NCI-H526 (cell line): ENCODE data around the gene GALP.
"Not testable (repeated sequence)": the region's sequence is repeated elsewhere in the genome, so short reads cannot be mapped to it uniquely, and the experiment has no call there.

Source experiments
- DNase-seq, 2 experiments: peaks; one replicate each; lab custom pipeline; 2025; lab: John Stamatoyannopoulos, UW

Gene GALP

DNA sequence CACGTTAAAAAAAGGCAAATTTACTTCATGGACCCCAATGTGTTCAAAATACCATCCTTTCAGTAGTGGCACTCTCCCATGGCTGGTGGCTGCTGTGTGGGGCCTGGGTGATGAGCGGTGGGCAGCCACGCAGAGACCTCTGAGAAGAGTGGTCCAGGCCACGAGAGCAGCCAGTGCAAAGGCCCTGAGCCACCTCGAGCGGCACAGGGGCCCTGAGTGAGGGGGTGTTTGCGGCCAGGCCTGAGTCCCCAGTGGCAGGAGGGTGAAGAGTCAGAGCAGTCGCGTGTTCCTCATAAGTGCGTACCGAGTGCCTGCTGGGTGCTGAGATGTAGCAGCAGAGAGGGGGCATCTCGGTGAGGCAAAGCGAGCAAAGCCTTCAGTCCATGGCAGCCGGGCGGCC, 27.7 kb upstream of the GALP start:
- no peak for DNase-seq

DNA sequence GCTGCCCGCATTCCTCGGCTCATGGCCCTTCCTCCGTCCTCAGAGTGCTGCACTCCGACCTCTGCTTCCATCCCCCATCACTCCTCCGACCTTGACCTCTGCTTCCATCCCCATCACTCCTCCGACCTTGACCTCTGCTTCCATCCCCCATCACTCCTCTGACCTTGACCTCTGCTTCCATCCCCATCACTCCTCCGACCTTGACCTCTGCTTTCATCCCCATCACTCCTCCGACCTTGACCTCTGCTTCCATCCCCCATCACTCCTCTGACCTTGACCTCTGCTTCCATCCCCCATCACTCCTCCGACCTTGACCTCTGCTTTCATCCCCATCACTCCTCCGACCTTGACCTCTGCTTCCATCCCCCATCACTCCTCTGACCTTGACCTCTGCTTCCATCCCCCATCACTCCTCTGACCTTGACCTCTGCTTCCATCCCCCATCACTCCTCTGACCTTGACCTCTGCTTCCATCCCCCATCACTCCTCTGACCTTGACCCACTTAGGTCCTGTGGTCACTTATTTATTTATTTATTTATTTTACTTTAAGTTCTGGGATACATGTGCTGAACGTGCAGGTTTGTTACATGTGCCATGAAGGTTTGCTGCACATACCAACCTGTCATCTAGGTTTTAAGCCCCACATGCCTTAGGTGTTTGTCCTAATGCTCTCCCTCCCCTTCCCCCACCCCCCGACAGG, 26.7 kb upstream of the GALP start:
- not testable (repeated sequence) for DNase-seq

DNA sequence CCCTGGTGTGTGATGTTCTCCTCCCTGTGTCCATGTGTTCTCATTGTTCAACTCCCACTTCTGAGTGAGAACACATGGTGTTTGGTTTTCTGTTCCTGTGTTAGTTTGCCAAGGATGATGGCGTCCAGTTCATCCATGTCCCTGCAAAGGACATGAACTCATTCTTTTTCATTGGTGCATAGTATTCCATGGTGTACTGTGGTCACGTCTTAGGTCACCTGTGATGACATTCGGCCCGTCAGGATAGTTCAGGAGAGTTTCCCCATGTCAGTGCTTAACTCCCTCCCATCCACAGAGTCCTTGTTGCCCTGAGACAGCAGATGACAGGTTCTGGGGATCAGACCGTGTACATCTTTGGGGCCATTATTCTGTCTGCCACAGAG, 26.2 kb upstream of the GALP start:
- no peak for DNase-seq

DNA sequence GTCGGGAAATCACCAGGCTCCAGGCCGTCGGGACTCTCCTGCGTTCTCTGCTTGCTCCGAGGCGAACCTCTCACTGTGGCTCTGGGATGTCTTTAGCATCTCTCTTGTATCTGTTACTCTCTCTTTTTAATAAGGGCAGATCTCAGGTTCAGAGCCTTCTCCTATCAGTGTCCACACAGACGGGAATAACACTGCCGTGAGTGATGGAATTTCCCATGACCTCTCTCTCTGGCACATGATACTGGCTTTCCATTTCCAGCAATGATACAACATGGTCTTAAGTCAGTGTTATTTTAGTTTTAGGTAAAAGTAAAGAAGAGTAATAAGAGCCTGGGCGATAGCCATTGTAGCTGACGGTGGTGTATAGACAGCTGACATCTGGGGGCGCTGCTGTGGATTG, 25.4 kb upstream of the GALP start:
- DNase-seq, result no peak

DNA sequence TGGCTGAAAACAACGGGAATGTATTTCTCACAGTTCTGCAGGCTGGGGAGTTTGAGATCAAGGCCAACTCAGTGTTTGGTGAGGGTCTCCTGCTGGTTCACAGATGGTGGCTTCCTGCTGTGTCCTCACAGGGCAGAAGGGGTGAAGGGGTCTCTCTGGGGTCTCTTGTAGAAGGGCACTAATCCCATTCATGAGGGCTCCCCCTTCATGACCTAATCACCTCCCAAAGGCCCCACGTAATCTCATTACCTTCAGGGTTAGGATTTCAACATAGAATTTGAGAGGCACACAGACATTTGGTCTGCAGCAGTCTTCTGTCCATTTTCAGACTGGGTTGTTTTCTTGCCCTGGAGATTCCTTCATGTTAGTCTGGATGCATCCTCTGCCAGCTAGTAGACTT, 23.2 kb upstream of the GALP start:
- no peak for DNase-seq

DNA sequence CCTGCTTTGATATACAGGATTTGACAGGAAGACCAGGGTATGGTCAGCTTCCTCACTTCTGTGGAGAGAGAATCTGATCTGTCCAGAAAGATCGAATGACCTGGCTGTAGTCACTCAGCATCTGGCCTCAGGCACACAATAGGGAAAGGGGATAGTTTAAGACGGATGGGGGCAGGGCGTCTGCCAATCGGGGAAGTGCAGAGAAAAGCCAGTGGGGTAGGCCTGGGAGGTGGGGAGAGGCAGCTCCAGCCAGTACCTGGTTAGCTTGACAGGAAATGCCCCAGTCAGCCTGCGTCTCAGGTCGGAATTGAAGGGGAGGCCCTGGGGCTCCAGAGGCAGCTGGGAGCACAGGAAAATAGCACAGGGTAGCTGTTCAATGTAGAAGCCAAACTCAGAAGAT, 22.3 kb upstream of the GALP start:
- DNase-seq, result no peak

DNA sequence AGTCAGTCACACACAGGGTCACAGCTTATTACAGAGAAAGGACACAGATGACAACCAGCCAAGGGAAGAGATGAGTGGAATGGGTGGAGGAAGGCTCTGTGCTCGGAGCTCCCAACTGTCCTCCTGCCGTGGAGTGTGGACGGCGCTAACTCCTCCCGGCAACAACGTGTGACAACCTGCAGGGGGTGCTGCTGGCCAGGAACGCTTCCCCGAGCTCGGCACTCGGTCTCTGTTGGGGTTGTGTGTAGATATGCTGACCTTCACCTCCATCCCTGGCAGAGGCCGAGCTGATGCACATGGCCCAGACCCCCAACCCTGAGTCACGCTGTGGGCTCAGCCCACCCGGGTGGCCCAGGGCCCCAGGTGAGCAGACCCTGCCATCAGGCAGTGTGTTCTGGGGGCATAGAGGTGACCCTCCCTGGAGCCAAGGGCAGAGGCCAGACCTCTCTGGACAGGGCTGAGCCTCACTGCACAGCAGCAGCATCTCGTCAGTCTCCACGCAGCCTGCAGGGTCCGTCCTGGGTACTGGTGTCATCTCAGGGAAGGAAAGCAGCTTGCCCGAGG, 20.6 kb upstream of the GALP start:
- peak in 1 of 2 experiments; percentile 45 for DNase-seq

DNA sequence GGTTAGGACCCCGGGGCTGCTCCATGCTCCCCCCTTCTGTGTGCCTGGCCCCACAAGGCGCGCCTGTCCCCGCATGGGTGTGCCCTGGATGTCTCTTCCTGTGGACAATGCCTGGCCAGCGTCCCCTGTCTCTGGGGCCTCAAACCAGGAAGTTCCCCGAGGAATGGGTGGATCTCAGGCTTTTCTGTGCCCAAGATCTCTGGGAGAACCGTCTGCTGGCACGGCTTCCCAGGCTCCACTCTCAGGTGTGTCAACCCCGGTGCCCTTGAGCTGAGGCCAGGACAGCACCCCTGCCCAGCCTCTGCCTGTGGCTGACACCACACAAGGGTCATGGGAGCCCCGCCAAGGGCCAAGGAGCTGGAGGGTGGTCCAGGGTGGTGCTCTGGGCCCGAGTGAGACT, 19.0 kb upstream of the GALP start:
- no peak for DNase-seq

DNA sequence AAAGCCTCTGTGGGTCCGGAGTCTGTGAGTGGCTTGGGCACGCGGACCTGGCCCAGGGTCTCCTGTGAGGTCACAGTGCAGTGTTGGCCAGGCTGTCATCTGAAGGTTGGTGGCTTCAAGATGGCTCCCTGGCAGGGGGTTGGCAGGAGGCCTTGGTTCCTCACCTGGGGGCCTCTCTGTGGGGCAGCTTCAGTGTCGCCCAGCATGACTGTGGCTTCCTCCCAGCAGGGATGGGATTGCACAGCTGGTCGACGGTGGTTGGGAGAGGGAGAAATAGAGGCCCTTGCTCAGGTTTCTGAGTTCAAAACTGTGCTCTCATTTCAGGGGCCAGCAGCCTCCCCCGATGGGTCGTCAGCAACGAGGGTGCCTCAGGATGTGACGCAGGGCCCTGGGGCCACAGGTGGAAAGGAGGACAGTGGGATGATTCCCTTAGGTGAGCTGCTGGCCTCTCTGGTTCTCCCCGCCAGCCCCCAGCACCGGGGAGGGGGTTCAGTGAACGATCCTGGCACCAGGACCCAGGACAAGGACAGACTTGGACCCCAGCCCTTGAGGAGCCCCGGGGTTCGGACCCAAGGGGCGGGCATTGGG, 17.5 kb upstream of the GALP start:
- no peak for DNase-seq

DNA sequence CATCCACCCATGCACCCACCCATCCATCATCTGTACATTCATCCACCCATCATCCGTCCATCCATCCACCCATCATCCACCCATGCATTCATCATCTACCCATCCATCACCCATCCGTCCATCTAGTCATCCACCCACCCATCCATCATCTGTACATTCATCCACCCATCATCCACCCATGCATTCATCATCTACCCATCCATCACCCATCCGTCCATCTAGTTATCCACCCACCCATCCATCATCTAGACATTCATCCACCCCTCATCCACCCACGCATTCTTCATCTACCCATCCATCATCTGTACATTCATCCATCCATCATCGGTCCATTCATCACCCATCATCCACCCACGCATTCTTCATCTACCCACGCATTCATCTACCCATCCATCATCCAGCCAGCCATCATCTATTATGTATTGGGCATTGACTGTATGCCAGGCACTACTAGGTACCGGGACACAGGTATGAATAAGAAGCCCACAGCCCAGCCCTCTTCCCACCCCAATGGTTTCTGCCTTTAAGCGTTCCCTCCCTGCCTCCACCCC, 16.7 kb upstream of the GALP start:
- DNase-seq, result no peak

DNA sequence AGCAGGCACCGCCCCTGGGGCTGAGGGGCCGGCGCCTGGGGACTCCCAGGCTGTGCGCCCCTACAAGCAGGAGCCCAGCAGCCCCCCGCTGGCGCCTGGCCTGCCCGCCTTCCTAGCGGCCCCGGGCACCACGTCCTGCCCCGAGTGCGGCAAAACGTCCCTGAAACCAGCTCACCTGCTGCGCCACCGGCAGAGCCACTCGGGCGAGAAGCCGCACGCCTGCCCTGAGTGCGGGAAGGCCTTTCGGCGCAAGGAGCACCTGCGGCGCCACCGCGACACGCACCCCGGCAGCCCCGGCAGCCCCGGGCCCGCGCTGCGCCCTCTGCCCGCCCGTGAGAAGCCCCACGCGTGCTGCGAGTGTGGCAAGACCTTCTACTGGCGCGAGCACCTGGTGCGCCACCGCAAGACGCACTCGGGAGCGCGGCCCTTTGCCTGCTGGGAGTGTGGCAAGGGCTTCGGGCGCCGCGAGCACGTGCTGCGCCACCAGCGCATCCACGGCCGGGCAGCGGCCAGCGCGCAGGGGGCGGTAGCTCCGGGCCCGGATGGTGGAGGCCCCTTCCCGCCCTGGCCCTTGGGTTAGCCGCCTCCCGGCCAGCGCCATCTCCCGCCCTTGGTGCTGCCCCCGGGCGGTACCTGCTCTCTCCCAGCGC, 16.1 kb upstream of the GALP start:
- no peak for DNase-seq

DNA sequence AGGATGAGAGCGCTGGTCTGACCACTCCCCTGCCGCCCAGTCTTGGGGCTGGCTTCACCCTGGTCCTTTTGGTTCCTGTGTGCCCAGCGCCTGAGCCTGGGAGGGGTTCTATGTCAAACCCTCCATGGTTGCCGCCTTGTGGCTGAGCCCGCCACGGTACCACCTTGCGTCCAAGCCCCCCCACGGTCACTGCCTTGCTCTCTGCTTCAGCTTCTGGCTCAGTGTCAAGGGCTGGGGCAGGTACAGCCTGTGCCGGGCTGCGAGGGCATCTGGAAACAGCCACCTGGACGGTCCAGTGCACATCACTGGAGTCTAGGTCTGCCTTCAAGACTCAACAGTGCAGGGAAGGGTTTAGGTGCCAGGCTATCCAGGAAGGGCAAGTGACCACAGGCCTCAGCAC, 14.3 kb upstream of the GALP start:
- no peak for DNase-seq

DNA sequence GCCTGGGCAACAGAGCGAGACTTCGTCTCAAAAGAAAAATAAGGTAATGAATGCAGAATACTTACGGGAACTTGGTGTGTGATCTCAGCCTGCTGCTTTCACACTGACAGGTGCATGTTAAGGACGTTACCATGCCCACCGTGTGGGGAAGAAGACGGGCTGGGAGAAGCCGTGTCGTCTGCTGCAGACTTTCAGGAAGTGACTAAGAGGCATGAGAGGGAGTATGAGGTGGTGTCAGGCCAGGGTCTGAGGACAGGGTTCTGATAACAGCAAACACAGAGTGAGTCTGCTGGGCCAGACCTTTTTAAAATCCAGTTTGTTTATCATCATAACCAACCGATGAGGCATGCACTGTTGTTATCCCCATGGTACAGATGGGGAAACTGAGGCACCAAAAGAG, 13.6 kb upstream of the GALP start:
- DNase-seq, result no peak

DNA sequence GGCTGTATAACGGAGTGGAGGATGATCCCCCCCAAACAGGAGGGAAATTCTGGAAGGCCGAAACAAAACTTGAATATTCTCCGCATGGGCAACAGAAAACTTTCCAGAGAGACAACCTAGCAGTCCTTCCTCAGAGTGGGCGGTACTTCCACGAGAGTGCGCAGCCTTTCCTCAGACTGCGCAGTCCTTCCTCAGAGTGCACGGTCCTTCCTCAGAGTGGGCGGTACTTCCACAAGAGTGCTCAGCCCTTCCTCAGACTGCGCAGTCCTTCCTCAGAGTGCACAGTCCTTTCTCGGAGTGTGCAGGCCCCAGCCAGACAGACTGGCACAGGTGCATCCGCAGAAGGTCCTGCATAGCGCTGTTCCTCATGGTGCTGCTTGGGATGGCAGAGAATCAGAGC, 12.7 kb upstream of the GALP start:
- DNase-seq, result no peak

DNA sequence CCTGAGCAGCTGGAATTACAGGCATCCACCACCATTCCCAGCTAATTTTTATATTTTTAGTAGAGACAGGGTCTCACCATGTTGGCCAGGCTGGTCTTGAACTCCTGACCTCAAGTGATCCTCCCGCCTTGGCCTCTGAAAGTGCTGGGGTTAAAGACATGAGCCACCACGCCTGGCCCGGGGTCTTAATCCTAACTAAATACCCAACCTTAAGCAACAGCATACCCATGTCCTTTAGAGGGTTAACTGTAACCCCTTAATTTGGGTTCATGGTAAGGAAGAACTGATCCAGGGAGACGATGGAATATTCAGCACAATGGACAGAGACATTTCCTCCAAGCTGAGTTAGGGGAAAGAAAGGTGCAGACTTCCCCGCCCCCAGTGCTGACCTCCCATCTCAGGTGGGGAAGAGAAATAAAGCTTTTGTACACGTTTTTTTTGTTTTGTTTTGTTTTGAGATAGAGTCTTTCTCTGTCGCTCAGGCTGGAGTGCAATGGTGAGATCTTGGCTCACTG, 8.7 kb upstream of the GALP start:
- DNase-seq, result no peak

DNA sequence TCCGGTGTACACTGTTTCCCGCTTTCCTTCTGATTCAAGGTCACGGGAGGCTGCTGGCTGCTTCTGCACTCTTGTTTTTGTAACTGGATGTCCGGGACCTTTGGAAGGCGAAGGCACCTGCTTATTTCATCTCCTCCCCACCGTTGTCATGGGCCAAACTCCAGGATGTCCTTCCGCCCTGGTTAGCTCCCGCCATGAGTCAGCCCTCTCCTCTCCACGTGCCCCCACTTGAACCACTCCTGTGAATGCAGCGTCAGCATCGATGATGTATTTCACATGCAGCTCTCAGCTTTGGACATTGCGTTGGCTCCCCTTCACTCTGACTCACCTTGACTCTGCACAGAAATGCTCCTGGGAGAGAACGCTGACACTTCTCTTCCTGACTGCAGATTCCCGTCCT, 5.5 kb upstream of the GALP start:
- DNase-seq, result no peak

DNA sequence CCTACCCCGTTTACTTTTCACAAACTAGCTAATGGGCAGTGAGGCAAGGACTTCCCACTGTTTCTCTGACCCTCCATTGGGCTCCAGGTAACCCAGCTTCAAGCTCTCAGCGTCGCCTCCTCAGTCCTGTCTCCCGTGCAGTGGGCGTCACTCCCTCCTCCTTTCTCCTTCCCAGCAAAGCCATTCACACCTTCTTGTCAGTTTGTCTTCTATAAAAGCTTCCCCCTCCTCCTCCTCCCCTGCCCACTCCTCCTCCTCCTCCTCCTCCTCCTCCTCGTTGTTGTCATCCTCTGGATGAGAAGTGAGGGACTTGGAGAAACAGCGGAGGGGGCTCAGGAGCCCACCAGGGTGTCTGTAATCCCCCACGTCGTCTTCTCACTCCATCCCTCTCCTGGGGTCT, 1.7 kb upstream of the GALP start:
- no peak for DNase-seq

DNA sequence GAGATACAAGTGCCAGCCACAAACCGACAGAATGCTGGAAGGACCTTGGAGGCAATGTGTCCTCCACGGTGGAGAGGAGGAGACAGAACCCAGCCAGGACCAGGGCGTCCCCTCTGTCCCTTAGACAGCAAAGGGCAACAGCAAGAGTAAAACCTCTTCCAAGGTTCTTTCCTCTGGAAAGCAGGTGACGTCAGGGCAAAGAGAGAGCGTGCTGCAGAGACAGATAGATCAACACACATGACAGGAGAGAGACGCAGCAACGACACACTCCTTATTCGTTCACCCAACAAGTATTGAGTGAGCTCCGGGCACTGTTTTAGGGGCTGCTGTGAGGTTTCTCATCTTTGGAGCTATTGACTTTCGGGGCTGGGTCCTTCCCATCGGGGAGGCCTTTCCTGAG, 1.3 kb upstream of the GALP start:
- peak in 1 of 2 experiments; percentile 12 for DNase-seq

DNA sequence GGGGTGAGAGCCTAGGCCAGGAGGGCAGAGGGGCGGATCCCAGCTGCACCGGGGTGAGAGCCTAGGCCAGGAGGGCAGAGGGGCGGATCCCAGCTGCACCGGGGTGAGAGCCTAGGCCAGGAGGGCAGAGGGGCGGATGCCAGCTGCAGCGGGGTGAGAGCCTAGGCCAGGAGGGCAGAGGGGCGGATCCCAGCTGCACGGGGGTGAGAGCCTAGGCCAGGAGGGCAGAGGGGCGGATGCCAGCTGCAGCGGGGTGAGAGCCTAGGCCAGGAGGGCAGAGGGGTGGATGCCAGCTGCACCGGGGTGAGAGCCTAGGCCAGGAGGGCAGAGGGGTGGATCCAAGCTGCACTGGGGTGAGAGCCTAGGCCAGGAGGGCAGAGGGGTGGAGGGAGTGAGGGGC, 502 bp downstream of the GALP start:
- not testable (repeated sequence) for DNase-seq

DNA sequence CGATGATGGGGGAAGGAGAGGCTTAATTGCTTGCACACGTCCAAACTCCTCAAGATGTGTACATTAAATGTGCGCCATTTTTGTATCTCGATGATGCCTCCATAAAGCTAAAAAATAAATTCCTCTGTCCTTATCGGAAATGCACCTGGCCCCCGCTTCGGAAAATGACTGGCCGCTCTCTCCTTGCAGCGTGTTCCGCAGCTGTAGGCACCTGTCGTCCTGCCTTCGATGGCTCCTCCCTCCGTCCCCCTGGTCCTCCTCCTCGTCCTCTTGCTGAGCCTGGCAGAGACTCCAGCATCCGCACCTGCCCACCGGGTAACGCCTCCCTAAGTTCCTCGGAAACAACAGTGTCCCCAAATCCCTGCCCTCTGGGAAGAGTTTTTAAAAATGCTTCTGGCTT, 1.1 kb downstream of the GALP start:
- DNase-seq, result peak; percentile 11 to 50

DNA sequence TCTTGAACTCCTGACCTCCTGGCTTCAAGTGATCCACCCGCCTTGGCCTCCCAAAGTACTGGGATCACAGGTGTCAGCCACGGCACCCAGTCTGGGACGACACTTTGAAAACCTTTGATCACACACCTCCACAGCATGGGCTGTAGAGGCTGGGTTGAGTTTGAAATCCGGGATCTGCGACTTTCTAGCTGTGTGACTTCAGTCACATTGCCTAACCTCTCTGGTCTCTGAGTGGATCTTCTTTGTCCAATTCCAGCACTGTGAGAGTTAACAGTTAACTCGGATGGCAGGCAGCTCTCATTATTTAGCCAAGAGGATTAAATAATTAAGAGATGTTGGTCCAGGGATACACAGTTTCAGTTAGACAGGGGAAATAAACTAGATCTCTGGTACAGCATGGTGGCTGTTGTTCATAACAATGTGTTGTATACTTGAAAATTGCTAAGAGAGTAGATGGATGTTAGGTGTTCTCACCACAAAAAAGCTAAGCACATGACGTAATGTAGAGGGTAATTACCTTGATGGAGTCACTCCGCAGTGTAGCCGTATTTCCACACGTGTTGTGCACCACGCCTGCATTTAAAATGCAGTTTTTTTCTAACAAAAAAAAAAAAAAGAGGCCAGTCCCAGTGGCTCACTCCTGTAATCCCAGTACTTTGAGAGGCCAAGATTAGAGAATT, 1.9 kb downstream of the GALP start:
- no peak for DNase-seq

DNA sequence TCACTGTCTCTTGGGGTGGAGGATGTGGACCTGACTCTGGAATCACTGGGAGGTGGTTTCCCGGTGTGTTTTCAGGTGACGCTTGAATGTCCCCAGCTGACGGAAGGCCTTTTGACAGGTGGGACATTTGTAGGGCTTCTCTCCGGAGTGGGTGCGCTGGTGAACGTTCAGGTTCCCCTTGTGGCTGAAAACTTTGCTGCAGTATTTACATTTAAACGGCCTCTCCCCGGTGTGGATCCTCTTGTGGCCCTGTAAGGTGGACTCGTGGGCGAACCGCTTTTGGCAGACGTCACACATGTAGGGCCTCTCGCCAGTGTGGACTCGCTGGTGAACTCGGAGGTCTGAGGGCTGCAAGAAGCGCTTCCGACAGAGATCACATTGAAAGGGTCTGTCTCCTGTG, 14.0 kb downstream of the GALP start:
- no peak for DNase-seq
